EH (cell line): ENCODE results near the gene OPRL1.

Experiments
- DNase-seq: peaks from one replicate; pipeline ENCODE4 v3.0.0-alpha.2; 2015; ENCODE audit warnings: low read depth

Gene OPRL1

GRCh38 chr20:64080013-64080812 lies at the start of gene OPRL1:
TSS of gene OPRL1 (plus strand) at chr20:64080082. CDS start at chr20:64092721, 12,639 bp downstream.
- DNase-seq, result no peak

- DNase-seq, result no peak
Observed at GRCh38 chr20:64030371-64031134, 49.3 kb upstream of the OPRL1 start.

DNA sequence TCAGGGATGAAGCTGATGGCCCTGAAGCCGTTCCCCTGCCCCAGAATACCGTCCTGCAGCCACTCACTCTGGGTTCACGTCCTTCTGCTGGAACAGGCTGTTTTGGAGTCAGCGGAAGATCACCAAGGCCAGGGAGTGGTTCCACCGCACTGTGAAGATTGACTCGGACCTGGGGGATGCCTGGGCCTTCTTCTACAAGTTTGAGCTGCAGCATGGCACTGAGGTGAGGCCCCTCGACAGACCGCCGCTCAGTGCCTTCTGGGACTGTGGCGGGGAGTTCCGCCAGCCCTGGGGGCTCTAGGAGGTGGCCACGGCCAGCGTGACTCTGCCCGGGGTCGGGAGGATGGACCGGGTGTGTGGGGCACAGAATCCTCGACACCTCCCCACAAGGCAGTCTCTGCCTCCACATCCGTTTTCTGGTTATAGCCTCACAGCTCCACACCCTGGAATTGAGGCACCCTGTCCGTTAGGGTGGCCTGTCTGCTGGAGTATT lies 48.0 kb upstream of the OPRL1 start:
- no peak for DNase-seq

DNA sequence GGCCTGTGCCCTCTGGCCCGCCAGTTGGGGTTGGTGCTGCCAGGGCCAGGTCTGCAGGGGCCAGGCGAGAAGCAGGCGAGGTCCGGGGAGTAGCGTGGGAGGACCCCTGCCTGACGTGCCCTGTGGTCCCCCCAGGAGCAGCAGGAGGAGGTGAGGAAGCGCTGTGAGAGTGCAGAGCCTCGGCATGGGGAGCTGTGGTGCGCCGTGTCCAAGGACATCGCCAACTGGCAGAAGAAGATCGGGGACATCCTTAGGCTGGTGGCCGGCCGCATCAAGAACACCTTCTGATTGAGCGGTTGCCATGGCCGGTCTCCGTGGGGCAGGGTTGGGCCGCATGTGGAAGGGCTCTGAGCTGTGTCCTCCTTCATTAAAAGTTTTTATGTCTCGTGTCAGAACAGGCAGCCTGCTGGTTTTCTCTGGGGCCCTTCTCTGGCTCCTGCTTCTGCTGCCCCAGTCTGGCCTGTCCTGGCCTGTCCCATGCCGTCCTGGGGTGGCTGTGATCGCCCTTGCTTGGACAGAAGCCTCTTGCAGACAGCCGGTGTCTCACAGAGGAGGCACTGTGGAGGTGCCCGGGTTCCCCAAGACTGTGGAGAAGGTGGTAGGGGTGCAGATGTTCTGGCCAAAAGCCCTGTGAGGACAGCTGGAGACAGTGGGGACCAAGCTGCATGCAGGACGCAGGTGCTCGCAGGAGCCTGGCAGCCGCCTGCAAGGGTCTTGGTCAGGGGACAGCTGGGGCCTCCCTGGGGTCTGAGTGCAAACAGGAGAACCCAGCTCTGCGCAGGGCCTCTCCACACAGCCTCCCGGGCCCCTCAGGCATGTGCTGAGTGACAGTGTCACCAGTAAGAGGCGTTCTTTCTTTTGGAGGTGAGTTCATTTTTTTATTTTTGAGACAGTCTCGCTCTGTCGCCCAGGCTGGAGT lies 46.9 kb upstream of the OPRL1 start:
- no peak for DNase-seq

DNA sequence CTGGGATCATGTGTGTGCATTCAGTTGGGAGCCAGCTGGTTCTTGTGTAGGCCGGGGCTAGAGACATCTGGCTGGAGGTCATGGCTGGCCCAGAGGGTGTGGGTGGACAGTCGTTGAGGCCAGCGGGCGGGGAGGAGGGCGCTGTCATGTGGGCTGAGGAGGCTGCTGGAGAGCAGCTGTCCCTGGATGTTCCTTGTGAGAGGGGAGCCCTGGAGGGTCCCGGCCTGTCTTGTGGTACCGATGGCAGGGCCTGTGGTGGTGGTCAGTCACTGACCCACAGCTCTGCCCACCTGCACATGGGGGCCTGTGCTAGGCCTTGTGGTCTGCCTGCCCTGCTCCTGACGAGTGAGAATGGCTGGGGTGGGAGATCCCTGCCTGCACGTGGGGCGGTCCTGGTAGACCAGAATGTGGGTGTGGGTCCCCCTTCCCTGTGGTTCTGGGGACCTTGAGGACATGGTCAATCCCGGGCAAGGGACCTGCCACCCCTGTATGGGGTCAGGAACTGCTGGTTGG lies 45.8 kb upstream of the OPRL1 start:
- no peak for DNase-seq

- no peak for DNase-seq
Observed at GRCh38 chr20:64035066-64035932, 44.6 kb upstream of the OPRL1 start.

GRCh38 chr20:64035933-64036345 lies 43.9 kb upstream of the OPRL1 start, which contains the start of gene C20orf204:
TSS of gene C20orf204 (plus strand) at chr20:64036182. CDS start at chr20:64036324, 142 bp downstream.
- DNase-seq, result no peak

DNA sequence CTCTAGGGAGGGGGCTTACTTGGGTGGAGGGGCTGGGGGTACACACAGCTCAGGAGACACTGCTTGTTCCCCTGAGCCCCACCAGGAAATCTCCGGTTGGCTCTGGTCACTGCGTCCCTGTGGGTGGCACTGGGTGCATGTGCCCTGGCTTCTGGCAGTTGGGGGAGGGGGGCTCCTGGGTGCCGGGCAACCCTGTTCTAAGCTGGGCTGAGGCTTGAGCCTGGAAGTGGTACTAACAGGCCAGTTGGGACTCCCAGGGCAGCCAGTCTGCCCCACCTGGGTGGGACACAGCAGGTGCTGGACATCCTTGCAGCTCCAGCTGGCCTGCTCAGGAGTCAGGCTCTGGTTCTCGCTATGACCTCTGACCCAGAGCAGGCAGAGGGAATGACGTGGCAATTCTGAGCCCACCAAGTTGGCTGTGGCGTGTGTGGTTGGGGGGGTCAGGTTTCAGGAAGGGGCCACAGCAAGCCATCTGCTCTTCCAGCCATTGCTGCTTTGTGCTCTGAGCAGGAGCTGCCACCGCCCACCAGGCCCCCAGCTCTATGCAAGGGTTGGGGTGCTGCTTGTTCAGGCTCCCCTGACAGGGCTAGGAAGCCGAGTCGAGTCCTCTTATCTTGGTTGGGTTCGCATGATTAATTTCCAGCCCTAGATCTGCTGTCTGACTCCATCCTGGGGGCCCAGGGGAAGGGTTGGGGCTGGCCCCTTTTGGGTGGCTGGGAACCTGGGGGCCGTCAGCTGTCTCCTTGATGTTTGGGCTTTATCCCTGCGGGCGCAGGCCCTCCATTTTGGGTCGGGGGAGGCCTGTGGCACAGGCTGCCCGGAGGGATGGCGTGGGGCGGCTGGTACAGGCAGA lies 43.3 kb upstream of the OPRL1 start:
- DNase-seq, result no peak

GRCh38 chr20:64037199-64037497 lies 42.7 kb upstream of the OPRL1 start:
- DNase-seq, result no peak

DNA sequence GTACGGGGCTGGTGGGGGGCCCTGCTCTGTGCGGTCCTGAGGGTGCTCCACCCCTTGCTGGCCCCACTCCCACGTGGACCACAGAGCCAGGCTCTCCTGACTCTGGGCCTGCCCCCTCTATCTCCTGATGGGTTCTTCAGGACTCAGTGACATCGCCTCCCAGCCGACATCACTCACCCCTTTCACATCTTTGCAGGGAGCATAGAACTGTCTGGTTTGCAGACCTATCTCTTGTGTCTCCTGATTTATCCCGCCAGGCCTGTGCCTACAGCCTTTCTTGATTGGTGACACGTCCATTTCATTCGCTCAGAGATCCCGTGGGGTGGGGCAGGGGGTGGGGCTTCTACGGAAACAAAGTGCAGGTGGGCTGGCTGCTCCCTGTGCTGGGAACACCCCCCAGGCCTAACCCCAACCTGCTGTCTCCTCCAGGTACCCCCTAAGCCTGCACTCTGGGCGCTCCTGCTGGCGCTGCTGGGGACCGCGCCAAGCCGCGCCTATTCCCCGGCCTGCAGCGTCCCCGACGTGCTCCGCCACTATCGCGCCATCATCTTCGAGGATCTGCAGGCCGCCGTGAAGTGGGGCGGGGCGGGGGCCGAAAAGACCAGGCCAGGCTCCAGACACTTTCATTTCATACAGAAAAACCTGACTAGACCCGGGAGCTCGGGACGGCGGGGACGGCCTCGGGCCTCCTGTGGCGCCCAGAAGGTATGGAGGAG lies 42.2 kb upstream of the OPRL1 start:
- DNase-seq, result no peak

DNA sequence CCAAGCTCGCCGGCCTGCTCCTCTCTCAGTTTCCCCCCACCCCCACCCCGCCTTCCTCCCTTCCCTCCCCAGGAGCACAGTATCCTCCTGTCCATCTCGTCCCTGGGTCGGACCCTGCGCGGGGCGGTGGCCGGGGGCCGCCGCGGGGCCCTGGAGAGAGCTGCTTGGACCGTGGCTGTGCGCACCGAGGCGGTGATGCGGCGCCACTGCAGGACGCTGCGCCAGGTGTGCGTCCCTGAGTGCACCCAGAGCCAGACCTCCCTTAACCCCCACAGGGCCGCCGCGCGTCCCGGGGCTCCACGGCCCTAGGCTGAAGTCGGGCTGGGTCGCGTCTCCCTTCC lies 41.7 kb upstream of the OPRL1 start:
- no peak for DNase-seq

DNA sequence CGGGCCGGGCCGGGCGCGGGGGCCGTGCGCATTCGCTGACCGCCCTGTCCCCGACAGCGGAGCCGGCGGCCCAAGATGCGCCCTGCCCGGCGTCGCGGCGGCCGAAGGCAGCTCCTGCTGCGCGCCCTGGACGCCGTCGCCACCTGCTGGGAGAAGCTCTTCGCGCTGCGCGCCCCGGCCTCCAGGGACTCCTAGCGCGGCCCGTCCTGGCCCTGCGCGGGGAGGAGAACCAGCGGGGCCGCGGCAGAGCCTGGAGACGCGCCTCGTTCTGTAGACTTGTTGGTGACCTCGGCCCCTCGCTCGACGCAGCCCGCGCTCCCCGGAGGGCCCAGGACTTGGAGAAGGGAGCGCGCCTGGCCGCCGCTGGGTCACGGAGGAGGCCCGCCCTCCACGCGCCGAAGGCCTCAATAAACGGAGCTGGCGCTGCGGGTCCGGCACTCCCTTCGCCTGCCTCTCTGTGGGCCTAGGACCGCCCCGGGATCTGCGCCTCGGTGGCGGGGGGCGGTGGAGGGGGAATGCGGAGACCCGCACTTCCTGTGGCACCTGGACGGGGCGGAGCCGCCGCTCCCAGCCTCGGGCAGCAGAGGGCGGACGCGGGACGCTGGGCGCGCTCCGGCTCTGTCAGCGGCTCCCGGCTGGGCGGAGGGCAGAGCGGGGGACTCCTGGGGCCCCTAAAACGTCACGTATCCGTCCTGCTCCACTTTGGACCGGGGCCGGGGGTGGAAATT lies 41.2 kb upstream of the OPRL1 start:
- peak; percentile 64 for DNase-seq

DNA sequence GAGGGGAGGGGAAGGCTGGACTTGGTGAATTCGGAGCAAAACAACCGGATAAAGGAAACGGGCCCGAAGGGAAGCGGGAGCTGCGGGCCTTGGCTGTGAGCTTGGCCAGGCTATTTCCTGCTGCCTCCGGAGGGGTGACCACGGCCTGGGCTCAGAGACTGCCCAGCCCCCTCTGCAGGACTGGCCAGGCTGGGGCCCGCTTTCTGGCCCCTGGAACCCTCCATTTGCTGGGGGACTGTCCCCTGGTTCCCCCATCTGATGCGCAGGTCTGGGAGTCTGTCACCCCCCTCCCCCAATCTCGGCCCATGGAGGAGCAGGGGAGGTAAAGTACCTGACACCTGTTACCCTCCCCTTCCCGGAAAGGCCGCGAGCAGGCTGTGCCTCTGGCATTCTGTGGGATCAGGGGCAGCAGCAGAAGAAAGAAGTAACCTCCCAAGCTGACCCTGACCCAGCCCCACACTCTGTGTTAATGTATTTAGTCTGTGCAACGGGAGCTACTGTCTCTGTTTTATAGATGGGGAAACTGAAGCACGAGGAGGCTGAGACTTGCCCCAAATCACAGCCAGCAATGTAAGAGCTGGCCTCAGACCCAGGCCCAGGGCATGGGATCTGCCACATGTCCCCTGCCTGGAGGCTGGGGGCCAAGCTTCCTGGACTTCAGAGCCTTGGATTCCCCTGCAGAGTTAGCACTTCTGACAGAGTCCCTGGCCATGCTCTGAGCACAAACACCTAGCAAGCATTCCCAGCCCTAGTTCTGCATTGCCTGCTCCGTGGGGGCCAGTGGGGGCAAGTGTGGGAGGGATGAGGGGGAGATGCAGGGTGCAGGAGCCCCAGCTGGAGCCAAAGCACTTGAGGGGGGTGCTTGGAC lies 40.4 kb upstream of the OPRL1 start:
- no peak for DNase-seq

GRCh38 chr20:64040231-64041039 lies 39.4 kb upstream of the OPRL1 start:
- no peak for DNase-seq

DNA sequence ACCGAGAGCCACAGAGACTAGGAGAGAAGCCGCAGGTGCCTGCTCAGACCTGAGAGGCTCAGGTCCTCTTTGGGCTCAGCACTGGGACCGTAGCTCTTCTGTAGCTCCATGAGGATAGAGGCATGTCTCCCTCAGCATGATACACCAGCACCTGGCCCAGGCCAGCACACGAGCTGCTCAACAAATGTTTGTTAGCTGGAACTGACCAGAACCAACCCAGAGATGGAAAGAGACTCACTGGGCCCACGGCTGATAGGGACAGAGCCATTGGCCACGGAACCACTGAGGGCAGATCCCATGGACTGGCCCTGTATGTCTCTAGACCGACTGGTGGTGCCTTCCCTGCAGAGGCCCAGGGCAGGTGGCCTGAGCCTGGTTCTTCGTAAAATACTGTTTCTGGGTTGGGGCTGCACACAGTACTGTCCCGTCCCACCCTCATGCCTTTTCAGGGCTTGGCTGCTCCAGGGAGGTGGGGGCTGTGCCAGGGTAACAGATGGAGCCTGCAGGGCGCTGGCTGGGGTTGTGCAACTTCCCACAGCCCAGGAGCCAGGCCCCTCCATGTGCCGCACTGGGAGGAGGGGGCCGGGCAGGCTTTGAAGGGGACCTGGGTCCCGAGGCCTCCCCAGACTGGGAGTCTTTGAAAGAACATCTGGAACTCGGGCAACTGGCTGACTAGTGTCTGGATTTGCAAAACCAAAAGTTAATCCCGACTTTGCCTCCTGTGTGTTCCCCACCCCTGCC lies 38.7 kb upstream of the OPRL1 start:
- DNase-seq, result no peak

GRCh38 chr20:64041781-64042053 lies 38.2 kb upstream of the OPRL1 start:
- DNase-seq, result no peak
